ENCODE results near the gene RASSF4. TPM values are rescaled to one million over a fixed set of nuclear protein-coding genes. Genes with fewer than 3 reads are reported as not detected.

RASSF4 gene
- total and polyA plus RNA-seq, 2 donors (not counting 3 experiments of a cell fraction or from before 2014, with no cell fraction given): 7.6 to 8.2 TPM

DNA sequence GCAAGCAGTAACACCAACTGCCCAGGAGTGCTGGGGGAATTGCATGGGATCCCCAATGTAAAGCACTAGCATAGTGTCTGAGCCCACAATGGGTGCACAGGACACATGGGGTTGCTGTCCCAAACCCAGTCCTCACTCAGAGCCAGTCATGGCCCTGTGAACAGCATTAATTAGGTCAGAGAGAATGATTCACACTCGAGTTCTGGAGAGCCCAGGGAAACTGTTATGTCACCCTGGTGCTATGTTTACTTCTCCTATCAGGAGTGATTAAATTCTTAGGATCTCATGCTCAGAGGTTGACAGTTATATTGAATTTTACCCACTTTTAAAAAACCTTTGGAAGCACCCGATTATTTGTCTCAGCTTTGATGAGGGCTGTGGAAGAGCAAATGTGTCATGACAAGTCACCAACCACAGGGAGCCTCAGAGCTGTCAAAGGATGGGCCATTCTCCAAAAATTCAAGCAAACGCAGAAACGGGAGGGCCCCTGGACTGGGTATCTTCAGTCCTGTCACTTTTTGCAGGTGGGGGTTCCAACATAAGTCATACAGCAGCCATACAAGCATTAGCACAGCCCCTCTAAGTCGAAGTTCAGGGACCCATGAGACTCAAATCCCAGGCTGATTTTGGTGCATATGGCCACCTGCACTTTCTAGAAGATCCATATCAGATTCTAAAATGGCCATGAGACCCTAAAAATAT lies 1.3 kb upstream of the RASSF4 start:
- H3K9ac ChIP-seq (replicated peaks; ENCODE audit: extremely low read depth, insufficient read depth, low read length): peak overlapping the region; percentile 73
- BruUV-seq (replicated peaks): no TSS peak

DNA sequence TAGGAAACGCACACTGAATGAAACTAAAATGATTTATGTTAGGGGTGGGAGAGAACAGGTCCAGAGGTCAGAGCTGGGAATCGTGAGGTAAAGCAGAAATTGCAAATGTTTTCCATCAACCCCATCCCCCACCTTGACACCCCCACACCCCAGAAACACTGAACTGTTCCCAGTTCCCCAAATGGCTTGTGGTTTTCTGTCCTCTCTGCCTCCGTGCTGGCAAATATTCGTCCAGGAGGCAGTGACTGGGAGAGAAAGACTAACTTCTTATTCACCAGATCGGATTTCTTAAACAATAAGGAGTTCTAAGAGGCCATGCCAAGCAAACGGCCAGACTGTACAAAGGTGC lies 730 bp upstream of the RASSF4 start:
- ChIA-PET POLR2A (no interaction called here), CTCF (interaction anchor here (0.8 kb wide), 1 partner anchor 22 kb away, joined by 3 read pairs; no protein-coding TSS in a partner anchor)
- peak overlapping the region; percentile 73 for H3K9ac ChIP-seq (replicated peaks; ENCODE audit: extremely low read depth, insufficient read depth, low read length)
- no peak for TF ChIP-seq POLR2A (IDR thresholded peaks at IDR 0.05; ENCODE audit: low read depth, low read length)
- no peak for TF ChIP-seq FOS (IDR thresholded peaks at IDR 0.05; ENCODE audit: borderline replicate concordance, insufficient read depth, low read length)
- no peak for TF ChIP-seq MYC (IDR thresholded peaks at IDR 0.05; ENCODE audit: low read depth, low read length)
- TF ChIP-seq EZH2 (IDR thresholded peaks at IDR 0.05; ENCODE audit: borderline replicate concordance, low read depth, low read length, severe bottlenecking): no peak
- no peak for TF ChIP-seq POLR2AphosphoS5 (IDR thresholded peaks at IDR 0.05; ENCODE audit: insufficient read depth, low read depth, low read length)
- no TSS peak for BruUV-seq (replicated peaks)
- no peaks in the 10 kb centered on the region for H3K9me1 ChIP-seq (replicated peaks; ENCODE audit: control insufficient read depth, extremely low read depth, insufficient read depth, low read length)
- peak overlapping the region; percentile 65 for H3K4me2 ChIP-seq (ENCODE audit: insufficient read depth, low read length)
- peak overlapping the region; percentile 40 to 85 (median 74) for H3K4me3 ChIP-seq (replicated peaks in 1 of 3; ENCODE audit: insufficient read depth in 1 of 3, low read depth in 1 of 3, low read length in 3 of 3)
- intact Hi-C loops (cut with micrococcal nuclease): loop anchor here (1.0 kb wide), 2 partner anchors 16 to 42 kb away; no protein-coding TSS in a partner anchor
- FAIRE-seq (no peak), DNase-seq (ENCODE audit: low read depth, low spot score) (no peak)
- H3K27me3 ChIP-seq (ENCODE audit: control insufficient read depth in 2 of 2, insufficient read depth in 2 of 2, low read length in 2 of 2): no peaks in the 10 kb centered on the region
- H3K9me3 ChIP-seq (replicated peaks; ENCODE audit: control insufficient read depth, insufficient read depth, low read length): no peaks in the 10 kb centered on the region
- dilution Hi-C loops (cut with MboI; ENCODE audit: extremely low pct_ligation_motif_present, low sequenced_read_pairs): no loop called here
- peak overlapping the region; percentile 57 for H3K27ac ChIP-seq (ENCODE audit: insufficient read depth, low read depth, low read length)
- H3K4me1 ChIP-seq (ENCODE audit: control insufficient read depth, extremely low read depth, insufficient read depth, low read length): peaks cover 11% of the 10 kb centered on the region
- H4K20me1 ChIP-seq (replicated peaks; ENCODE audit: control insufficient read depth, extremely low read depth, insufficient read depth, low read length): no peaks in the 10 kb centered on the region
- H3K36me3 ChIP-seq (ENCODE audit: control insufficient read depth in 2 of 2, extremely low read depth in 1 of 2, insufficient read depth in 2 of 2, low read length in 2 of 2): no peaks in the 10 kb centered on the region
- H3K79me2 ChIP-seq (ENCODE audit: control insufficient read depth, insufficient read depth, low read length): no peaks in the 10 kb centered on the region
- H2AFZ ChIP-seq (ENCODE audit: low read depth, low read length): peak overlapping the region; percentile 84

More for the DNA sequence above, 1.3 kb upstream of the RASSF4 start:
- FAIRE-seq: peak; percentile 69
- peak overlapping the region; percentile 65 for H3K4me2 ChIP-seq (ENCODE audit: insufficient read depth, low read length)
- no peaks in the 10 kb centered on the region for H3K9me1 ChIP-seq (replicated peaks; ENCODE audit: control insufficient read depth, extremely low read depth, insufficient read depth, low read length)
- intact Hi-C loops (cut with micrococcal nuclease) (no loop called here), dilution Hi-C loops (cut with MboI; ENCODE audit: extremely low pct_ligation_motif_present, low sequenced_read_pairs) (no loop called here)
- DNase-seq (ENCODE audit: low read depth, low spot score): peak; percentile 47
- no peaks in the 10 kb centered on the region for H3K36me3 ChIP-seq (ENCODE audit: control insufficient read depth in 2 of 2, extremely low read depth in 1 of 2, insufficient read depth in 2 of 2, low read length in 2 of 2)
- no peak overlapping the region for H2AFZ ChIP-seq (ENCODE audit: low read depth, low read length)
- POLR2A ChIA-PET: interaction anchor here (0.9 kb wide), 1 partner anchor 20 kb away, joined by 4 read pairs; the partner anchor contains the start of gene DEPP1
- no peaks in the 10 kb centered on the region for H3K9me3 ChIP-seq (replicated peaks; ENCODE audit: control insufficient read depth, insufficient read depth, low read length)
- no peaks in the 10 kb centered on the region for H4K20me1 ChIP-seq (replicated peaks; ENCODE audit: control insufficient read depth, extremely low read depth, insufficient read depth, low read length)
- H3K79me2 ChIP-seq (ENCODE audit: control insufficient read depth, insufficient read depth, low read length): no peaks in the 10 kb centered on the region
- H3K27me3 ChIP-seq (ENCODE audit: control insufficient read depth in 2 of 2, insufficient read depth in 2 of 2, low read length in 2 of 2): no peaks in the 10 kb centered on the region
- peaks cover 11% of the 10 kb centered on the region for H3K4me1 ChIP-seq (ENCODE audit: control insufficient read depth, extremely low read depth, insufficient read depth, low read length)
- H3K27ac ChIP-seq (ENCODE audit: insufficient read depth, low read depth, low read length): no peak overlapping the region
- peak overlapping the region in 2 of 3 experiments; percentile 74 to 85 for H3K4me3 ChIP-seq (replicated peaks in 1 of 3; ENCODE audit: insufficient read depth in 1 of 3, low read depth in 1 of 3, low read length in 3 of 3)
- no peak for TF ChIP-seq MYC (IDR thresholded peaks at IDR 0.05; ENCODE audit: low read depth, low read length)
- no peak for TF ChIP-seq EZH2 (IDR thresholded peaks at IDR 0.05; ENCODE audit: borderline replicate concordance, low read depth, low read length, severe bottlenecking)
- TF ChIP-seq POLR2AphosphoS5 (IDR thresholded peaks at IDR 0.05; ENCODE audit: insufficient read depth, low read depth, low read length): no peak
- TF ChIP-seq FOS (IDR thresholded peaks at IDR 0.05; ENCODE audit: borderline replicate concordance, insufficient read depth, low read length): peak; percentile 40
- no peak for TF ChIP-seq MAX (IDR thresholded peaks at IDR 0.05; ENCODE audit: insufficient read depth, insufficient read length)
- no peak for TF ChIP-seq JUN (IDR thresholded peaks at IDR 0.05; ENCODE audit: borderline replicate concordance, insufficient read depth, insufficient read length, low read depth)
- no peak for TF ChIP-seq POLR2A (IDR thresholded peaks at IDR 0.05; ENCODE audit: low read depth, low read length)
- CTCF ChIA-PET: interaction anchor here (0.5 kb wide), 1 partner anchor 291 kb away, joined by 6 read pairs; no protein-coding TSS in a partner anchor
